CD4-positive, alpha-beta T cell treated with Interleukin-15 for 1 hour (primary cell): ENCODE data around the gene ZNF462.

Experiments
- DNase-seq: peaks from one replicate; pipeline ENCODE4 v3.0.0-alpha.2; 2020

ZNF462 gene

GRCh38 chr9:106862110-106862820 lies 701 bp upstream of the ZNF462 start:
- DNase-seq, result no peak

DNA sequence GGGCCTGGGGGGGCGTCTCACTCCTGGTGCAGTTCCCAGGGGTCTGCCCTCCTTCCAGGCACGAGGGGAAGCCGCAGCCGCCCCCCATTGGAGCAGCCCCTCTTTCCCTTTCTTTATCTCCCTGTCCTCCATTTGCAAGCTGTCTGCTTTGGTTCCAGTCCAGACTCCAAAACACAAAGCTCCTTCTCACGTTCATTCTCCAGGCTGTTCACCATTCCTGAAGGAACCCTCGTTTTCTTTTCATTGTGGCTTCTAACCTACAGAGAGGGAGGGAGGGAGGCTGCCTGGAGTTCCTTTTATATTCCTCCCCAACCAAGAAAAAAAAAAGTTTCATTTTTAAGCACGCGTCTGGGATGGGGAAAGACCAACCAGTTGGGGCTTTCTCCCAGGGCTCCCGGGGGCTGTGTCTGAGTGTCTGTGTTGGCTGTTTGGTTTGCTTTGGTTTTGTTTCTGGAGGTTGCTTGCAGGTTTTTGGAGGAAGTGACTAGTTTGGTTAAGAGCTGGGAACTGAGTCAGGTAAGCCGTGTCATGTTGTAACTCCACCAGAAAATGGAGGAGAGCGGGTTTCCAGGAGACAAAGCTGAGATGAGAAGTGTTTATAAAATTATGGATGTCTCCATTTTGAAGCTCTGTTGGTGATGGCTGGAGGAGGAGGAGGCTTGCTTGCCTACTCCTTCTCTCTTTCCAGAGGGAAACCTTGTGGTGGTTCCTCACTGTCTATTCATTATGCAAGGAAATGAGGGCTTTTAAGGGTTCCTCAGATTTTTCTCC lies 1.6 kb downstream of the ZNF462 start:
- DNase-seq, result no peak

DNA sequence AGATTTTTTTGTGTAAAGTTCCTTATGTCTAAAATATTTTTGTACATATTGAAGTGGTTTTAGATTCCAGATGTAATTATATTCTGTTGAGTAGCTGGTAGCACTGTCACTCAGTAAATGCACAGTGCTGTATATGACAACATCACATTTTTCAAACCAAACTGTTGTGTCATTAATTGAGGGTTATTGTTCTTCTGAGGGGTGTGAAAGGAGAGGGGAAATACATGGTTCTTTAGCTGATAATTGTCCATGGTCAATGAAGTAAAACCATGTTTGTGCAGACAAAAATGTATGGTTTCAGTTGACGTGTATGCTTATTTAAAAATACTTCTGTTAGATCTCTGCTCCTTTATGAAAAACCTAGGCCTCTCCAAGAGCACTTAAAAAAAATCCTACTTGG lies 3.3 kb downstream of the ZNF462 start:
- DNase-seq, result no peak

- DNase-seq, result no peak
These were observed 4.3 kb downstream of the ZNF462 start for GRCh38 chr9:106867286-106867685.

DNA sequence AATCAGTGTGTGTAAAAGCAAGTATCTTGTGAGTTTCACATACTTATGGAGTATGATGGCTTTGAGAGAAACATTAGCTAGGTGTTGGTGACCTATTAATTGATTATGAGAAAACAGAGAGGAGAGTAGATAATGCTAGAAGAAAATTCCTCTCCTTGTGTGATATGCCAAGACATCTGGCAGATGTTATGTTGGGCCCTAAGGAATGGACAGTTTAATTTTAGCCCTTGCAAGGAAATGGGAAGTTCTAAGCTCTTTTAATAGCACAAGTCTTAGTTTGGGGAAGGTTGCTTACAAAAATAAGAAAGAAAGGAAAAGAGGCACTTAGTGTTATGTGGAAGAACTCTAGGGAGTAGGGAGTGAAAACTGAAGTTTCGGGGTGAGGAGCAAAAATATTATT lies 5.1 kb downstream of the ZNF462 start:
- no peak for DNase-seq

DNA sequence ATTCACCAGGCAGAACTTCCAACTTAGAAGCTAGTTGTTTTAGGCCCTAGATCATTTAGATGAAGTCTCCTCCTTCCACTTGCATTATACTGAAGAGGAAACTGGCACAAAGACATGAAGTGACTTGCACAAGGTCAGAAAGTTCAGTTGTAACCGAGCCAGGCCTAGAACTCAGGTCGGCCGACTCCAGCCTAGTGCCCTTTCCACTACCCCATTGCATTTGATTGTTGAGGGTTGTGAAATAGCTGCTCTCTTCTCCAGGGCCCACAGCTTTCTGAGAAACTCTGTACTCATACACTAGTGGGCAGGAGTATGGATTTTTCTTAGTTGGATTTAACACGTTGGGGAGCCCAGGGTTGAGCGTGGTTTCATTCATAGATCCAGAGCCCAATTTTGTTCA lies 5.6 kb downstream of the ZNF462 start:
- DNase-seq, result no peak

GRCh38 chr9:106869028-106869427 lies 6.1 kb downstream of the ZNF462 start:
- DNase-seq, result no peak

DNA sequence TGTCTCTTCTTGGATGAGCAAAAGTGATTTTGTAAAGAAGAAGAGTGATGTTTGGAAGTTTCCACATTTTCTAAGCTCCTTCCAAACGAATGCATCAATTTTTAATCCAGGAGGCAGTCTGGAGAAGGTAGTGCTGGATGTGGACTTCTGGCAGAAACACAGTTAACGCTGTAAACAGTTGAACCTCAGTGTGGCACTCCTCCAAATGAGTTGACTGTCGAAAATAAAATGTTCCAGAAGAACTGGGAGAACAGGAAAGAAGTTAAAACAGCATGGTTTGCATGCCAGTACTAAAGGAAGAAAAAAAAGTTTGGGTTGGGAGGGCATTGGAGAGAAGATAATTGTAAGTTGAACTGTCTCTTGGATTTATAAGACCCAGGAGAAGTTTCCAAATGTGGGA lies 6.5 kb downstream of the ZNF462 start:
- DNase-seq, result no peak

DNA sequence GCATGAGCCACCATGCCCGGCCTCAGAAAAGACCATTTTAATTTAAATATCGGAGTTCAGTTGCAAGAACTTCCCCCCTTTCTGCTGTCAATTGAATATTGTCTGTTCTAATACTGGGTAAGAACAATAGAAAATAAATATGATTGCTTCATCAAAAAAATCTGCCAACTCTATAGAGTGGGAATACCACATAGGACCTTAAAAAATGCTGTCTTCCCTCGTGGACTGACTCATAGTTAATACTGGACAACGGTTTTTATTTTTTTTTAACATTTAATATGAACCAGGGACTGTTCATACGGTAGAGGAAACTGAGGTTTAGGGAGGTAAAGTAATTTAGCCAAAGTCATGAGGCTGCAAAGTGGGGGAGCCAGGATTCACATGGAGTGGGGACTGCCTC lies 9.7 kb downstream of the ZNF462 start:
- DNase-seq, result no peak

DNA sequence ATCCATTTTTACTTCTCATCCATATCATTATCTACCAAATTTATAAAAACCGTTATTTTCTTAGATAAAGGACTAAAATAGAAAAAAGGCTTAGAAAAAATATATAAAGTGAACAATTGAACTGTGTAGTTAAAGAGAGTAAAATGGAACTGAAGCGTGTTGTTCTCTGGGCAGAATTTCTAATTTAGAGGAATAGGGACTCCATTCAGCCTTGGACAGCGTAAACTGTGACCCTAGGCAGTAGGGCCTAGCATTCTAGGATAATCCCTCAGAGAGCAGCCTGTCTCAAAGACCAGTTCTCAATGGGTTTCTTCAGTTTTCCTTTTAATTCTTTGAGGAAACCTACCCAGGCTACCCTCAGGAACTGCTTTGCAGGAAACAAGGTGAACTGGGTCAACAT lies 11.1 kb downstream of the ZNF462 start:
- DNase-seq, result no peak

GRCh38 chr9:106874652-106875051 lies 11.7 kb downstream of the ZNF462 start:
- no peak for DNase-seq

DNA sequence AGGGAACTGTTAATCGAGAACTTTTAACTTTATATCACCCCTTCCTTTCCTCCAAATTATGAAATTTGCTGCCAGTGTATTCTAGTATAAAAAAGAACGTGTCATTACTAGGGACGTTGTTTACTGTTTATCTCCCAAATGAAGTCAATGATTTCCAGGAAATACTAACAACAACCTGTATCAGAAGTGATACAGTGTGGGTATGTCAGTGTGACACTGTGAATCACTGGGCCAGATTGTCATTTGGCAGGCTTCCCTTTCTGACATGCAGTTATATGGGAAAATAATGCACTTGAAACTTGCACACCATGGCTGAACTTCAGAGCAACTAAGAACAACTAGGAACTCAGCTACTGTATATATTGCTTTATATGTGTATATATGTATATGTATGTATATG lies 12.6 kb downstream of the ZNF462 start:
- DNase-seq, result no peak

GRCh38 chr9:106877345-106877744 lies 14.4 kb downstream of the ZNF462 start:
- no peak for DNase-seq

DNA sequence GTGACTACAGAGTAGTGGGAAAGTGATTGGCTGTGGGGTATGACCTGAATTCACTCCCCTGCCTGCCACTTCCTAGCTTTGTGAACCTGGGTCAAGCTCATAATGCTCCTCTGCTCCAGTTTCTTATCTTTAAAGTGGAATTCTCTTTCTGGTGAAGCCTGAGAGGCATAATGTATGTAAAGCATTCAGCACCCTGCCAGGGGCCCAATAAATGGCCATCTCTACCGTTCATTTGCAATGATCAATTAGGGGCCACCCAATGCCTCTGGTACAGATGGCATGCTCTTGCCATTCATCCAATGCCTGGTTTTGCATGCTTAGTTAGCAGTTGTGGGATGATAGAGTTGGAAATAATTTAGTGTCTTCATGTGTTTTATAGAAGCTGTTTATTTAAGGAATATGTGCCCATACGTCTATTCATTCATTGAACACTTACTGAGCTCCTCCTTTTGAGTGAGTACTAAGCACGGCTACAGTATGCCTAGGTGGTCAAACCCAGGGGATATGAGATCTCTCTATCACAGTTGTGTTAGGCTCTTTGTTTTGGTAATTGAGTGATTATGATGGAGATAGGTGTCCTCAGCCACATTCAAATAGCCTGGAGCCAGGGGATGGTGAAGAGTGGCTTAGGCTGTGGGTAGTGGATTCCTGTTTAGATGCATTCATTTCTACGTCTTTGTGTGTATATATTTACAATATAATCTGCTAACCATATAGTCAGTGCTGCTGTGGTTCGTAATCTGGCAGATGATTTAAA lies 15.3 kb downstream of the ZNF462 start:
- no peak for DNase-seq

DNA sequence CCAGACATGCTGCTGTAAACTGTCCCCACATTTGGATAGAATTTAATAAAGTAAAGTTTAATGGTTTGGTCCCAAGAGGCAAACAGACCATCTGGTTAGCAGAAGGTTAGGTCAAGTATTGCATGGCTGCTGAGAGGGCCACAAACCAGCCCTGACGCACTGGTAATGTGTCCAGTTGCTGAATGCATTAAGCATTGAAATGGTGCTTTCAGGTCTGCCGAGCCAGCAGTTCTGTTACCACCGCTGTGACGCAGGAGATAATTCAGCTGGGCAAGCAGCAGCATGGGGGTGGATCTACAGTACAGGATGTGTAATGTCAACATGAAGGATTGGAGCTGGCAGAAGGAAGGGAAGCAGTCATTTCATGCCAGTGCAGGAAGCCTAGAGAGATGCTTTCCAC lies 16.0 kb downstream of the ZNF462 start:
- no peak for DNase-seq

DNA sequence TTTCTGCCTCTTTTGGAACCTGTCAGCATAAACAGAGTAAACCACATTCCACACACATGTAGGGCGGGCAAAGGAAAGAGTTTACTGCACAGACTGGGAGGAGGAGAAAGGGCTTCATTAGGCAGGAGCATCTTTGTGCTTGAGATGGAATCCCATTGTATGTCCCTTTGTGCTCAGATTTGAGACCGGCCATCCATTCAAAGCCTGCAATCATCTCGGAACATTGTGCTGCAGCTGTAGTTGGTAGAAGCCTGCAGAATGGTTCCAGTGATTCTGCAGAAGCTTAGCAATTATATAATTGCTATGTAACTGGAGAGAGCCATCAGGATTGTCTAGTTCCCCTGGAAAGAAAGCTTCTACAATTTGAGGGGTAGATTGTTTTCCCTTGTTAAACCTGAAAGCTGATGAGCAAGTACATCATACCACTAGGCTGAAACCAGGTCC lies 16.5 kb downstream of the ZNF462 start:
- DNase-seq, result no peak

DNA sequence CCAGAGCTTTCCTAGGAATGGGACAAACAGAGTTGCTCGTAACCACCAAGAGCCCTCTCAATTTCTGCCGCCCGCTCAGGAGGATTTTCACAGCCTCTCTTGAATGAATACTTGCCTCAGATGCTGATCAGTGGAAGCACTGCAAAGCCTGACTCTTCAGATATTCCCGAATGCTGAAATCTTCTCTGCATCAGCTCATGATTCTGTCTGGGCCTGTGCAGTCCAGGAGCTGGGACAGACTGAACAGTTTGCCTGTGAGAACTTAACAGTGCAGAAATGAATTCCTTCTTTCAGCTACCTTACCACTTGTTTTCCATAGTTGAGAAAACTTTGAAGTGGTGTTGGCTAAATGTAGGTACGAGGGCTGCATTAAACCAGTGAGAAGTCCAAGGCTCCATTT lies 17.1 kb downstream of the ZNF462 start:
- no peak for DNase-seq

DNA sequence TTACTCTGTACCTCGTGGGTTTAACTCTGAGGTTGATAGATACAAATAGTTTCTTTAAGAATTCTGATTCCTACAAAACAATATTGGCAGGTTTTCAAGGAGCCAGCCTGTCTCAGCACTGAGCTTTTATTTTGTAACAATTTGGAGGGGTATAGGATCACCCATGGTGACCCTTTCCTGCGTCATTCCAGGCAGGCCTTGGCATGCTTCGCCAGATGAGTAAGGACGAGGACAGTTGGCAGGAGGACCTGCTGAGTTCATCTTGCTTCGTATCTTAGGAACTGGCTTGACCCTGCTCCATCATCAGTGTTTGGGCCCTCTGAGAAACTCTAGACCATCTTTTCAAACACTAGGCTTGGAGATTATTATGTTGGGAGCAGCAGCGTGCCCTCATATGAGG lies 17.9 kb downstream of the ZNF462 start:
- DNase-seq, result no peak

DNA sequence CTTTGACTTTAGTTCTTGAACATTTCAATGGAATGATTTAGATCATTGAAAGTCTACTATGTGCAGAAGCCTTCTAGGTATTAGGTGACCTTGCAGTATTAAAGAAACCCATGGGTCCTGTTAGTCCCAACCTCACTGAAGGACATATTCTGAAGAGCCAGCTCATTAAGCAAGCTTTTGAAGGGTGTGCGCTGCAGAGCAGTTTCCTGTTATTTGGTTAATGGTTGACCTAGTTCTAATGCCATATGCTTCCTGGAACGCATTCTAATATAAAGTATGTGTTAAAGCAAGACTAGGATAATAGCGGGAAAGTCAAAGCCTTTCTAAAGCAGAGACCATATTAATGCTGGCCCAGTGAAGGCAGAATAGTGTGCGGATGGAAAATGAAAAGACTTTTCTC lies 20.1 kb downstream of the ZNF462 start:
- DNase-seq, result no peak

GRCh38 chr9:106883626-106884190 lies 20.7 kb downstream of the ZNF462 start:
- no peak for DNase-seq

DNA sequence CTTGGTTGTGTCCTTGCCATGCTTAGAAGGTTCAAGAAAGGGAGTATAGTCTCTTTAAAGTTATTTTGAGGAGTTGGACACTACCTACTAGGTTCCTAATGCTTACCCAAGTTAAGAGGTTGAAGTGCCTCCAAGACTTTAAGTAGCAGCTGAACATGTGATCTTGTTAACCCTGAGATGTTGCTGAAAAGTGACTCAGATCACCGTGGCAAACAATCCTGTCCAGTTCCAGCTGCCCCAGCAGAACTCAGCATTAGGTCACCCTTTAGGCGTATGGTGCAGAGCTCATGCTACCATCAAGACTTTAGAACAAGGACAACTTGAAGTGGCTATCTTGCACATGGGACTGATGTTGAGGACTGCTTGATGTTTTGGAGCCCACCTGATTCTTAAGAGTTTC lies 22.5 kb downstream of the ZNF462 start:
- DNase-seq, result no peak

- DNase-seq, result no peak
These were observed 23.4 kb downstream of the ZNF462 start for GRCh38 chr9:106886111-106887046.
